Stimulated activated CD8-positive, alpha-beta memory T cell treated with anti-CD3 and anti-CD28 coated beads, Interleukin-4, amount 100 ng/mL, for 48 hours (primary cell): ENCODE data around the gene CDKL5.

Source experiments
- DNase-seq: peaks from one replicate; pipeline ENCODE4 v3.0.0-alpha.2; 2020

CDKL5 gene

GRCh38 chrX:18702362-18703195, 277.2 kb downstream of the CDKL5 start:
- no peak for DNase-seq
